Measurements from ENCODE around the gene SEC22A.

SEC22A gene

DNA sequence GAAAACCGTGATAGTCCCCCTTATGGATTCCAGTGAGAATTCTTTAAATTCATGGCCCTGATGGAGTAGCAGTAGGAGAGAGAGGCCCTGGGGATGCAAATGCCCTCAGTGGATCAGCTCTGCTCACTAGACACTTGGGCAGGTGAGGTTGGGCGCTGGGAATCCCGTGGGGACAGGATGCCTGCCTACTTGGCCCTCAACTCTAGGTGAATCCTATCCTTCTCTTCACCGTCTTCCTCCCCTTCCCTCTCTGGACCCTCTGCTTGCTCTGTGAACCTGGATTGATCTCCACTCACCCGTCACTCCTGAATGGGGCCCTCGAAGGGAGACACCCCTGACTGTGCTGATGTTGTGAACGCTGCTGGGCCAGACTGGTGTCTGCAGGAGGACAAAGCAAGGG, 77.4 kb downstream of the SEC22A start:
- Histone ChIP-seq H3K4me3 (ENCODE audit: low read depth, low read length) (no peak overlapping the region), H3K27me3 (no peaks in the 10 kb centered on the region), H3K9me3 (no peaks in the 10 kb centered on the region), H3K4me1 (no peaks in the 10 kb centered on the region), H3K36me3 (no peaks in the 10 kb centered on the region)
- no peak for DNase-seq
- TF ChIP-seq, protein P1, sequence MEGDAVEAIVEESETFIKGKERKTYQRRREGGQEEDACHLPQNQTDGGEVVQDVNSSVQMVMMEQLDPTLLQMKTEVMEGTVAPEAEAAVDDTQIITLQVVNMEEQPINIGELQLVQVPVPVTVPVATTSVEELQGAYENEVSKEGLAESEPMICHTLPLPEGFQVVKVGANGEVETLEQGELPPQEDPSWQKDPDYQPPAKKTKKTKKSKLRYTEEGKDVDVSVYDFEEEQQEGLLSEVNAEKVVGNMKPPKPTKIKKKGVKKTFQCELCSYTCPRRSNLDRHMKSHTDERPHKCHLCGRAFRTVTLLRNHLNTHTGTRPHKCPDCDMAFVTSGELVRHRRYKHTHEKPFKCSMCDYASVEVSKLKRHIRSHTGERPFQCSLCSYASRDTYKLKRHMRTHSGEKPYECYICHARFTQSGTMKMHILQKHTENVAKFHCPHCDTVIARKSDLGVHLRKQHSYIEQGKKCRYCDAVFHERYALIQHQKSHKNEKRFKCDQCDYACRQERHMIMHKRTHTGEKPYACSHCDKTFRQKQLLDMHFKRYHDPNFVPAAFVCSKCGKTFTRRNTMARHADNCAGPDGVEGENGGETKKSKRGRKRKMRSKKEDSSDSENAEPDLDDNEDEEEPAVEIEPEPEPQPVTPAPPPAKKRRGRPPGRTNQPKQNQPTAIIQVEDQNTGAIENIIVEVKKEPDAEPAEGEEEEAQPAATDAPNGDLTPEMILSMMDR (IDR thresholded peaks at IDR 0.05; ENCODE audit: low read depth, low read length) = no peak

DNA sequence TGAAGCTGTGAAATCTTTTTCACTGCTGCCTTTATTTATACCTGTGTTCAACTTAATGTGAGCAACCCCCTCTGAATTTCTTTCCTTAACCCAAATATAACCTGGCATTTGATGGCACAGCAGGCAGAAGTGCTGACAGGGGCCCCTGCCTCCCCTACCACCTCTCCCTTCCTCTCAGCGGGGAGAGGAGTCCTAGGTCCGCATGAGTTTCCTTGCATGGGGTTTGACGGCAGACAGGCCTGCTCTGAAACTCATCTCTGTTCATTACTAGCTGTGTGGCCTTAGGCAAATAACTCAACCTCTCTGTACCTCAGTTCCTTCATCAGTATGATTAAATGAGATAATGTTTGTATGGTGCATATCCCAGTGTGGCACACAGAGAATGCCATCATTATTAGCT, 79.7 kb downstream of the SEC22A start:
- Histone ChIP-seq H3K27me3 (no peaks in the 10 kb centered on the region), H3K9me3 (no peaks in the 10 kb centered on the region), H3K4me3 (ENCODE audit: low read depth, low read length) (no peak overlapping the region), H3K36me3 (no peaks in the 10 kb centered on the region), H3K4me1 (peaks cover 7% of the 10 kb centered on the region; the same call in 1 of the 2 replicates)
- no peak for DNase-seq
- TF ChIP-seq, protein P1 (IDR thresholded peaks at IDR 0.05; ENCODE audit: low read depth, low read length) = no peak

DNA sequence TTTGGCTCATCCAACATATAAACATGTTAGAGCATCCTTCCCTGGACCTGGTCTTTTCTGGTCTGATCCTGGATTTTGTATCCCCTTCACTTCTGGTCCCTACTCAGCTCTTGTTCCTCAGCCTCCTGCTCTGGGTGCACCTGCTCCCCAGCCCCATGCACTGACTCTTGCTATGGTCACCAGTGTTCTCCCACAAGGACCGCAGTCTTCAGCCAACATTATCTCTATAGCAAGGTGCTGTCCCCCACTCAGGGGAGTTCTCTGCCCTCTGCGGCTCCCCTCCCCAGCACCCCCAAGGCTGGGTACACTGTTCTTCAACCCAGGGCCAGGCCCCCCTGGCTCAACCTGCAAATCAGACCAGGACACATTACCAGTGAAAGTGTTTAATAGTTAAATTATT, 80.2 kb downstream of the SEC22A start:
- no peaks in the 10 kb centered on the region for H3K9me3 ChIP-seq
- DNase-seq = no peak
- H3K27me3 ChIP-seq = no peaks in the 10 kb centered on the region
- H3K36me3 ChIP-seq = no peaks in the 10 kb centered on the region
- no peak overlapping the region for H3K4me3 ChIP-seq (ENCODE audit: low read depth, low read length)
- TF ChIP-seq, protein P1 (IDR thresholded peaks at IDR 0.05; ENCODE audit: low read depth, low read length) = no peak
- peaks cover 7% of the 10 kb centered on the region; the same call in 1 of the 2 replicates for H3K4me1 ChIP-seq

DNA sequence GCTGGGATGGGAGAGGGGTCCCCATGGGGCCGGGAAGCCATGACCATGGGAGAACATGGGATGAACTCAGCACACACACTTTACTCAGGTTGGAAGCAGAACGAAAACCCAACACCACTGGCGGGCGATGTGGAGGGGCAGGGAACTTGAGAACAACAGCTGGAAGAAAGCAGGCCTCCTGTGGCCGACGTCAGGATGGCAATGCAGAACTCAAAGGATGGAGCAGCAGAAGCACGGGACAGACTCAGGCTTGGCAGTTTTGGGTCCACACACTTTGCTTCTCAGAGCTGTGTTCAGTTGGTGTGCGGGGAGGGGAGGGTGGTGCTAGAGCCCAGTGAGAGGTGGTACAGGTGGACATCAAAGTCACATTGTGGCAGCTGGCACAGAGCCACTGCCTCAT, 80.7 kb downstream of the SEC22A start:
- TF ChIP-seq, protein P1 (IDR thresholded peaks at IDR 0.05; ENCODE audit: low read depth, low read length) = no peak
- Histone ChIP-seq H3K27me3 (no peaks in the 10 kb centered on the region), H3K4me1 (peaks cover 7% of the 10 kb centered on the region; the same call in 1 of the 2 replicates), H3K4me3 (ENCODE audit: low read depth, low read length) (no peak overlapping the region), H3K9me3 (no peaks in the 10 kb centered on the region), H3K36me3 (no peaks in the 10 kb centered on the region)
- DNase-seq = no peak

DNA sequence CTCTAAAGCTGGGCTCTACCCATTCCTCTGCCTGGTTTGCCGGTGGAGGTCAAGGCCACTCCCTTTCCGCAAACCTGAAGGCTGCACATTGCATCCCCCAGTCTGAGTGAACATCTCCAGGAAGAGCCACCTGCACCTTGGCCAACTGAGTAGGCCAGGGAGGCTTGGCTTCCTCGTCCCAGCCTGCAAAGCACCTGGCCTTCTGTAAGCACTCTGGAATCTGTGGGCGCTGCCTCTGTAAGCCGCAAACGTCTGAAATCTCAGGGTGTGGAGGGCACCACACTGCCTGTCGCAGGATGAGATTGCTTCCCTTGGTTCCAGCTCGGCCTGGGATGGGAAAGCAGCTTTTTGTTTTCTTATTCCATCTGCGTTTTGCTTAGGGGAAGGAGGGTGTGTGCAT, 81.3 kb downstream of the SEC22A start:
- peaks cover 7% of the 10 kb centered on the region; the same call in 1 of the 2 replicates for H3K4me1 ChIP-seq
- H3K4me3 ChIP-seq (ENCODE audit: low read depth, low read length) = no peak overlapping the region
- DNase-seq = no peak
- H3K27me3 ChIP-seq = no peaks in the 10 kb centered on the region
- H3K36me3 ChIP-seq = no peaks in the 10 kb centered on the region
- no peaks in the 10 kb centered on the region for H3K9me3 ChIP-seq
- TF ChIP-seq, protein P1 (IDR thresholded peaks at IDR 0.05; ENCODE audit: low read depth, low read length) = no peak

DNA sequence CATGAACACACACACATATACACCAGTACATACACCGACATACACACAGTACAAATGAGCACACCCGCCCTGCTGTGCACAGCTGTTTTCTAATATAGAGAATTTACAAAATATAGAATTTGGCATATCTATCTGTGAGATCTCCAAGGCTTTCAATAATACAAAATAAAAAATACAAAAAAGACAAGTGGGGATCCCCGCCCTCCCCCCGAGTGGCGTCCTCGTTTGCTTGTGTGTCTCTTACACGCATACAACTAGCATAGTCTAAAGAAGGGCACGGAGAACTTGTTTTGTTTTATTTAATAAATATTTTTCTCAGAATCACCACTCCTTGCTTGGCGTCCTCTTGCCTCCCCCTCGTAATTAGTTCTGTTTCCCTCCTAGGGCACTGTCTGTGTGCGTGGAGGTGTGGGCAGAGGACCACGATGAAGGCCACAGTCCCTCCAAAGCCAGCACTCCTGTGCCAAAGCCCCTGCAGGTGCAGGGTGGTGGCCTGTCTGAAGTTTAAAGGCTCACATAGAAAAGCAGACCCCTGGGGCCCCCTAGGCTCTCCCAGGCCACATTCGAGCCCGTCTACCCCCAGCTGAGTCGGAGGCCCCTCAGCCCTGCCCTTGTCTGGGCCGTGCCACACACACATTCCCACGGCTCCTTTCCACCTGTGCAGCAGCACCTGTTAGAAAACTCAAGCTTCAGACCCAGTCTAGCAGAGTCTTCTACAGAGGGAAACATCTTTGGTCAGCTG, 82.1 kb downstream of the SEC22A start:
- Histone ChIP-seq H3K36me3 (no peaks in the 10 kb centered on the region), H3K4me1 (peaks cover 7% of the 10 kb centered on the region; the same call in 1 of the 2 replicates), H3K9me3 (no peaks in the 10 kb centered on the region), H3K27me3 (no peaks in the 10 kb centered on the region), H3K4me3 (ENCODE audit: low read depth, low read length) (no peak overlapping the region)
- TF ChIP-seq, protein P1 (IDR thresholded peaks at IDR 0.05; ENCODE audit: low read depth, low read length) = no peak
- no peak for DNase-seq

Measured in BE2C (cell line).